AG10803 (cell line): Measurements from ENCODE around the gene TNS3.

ENCODE experiments used
- DNase-seq: peaks from one replicate; pipeline ENCODE4 v3.0.0; 2010; ENCODE audit warnings: low read depth
- H3K4me3 ChIP-seq: 2 replicates; pipeline ENCODE4 v1.5.1; 2011; ENCODE audit warnings: mild to moderate bottlenecking, low read length, control low read depth
- TF ChIP-seq, protein P1 (sequence below): conservative IDR thresholded peaks from 2 replicates; pipeline ENCODE4 v1.5.1; 2011; ENCODE audit warnings: mild to moderate bottlenecking, low read length, control low read depth, inconsistent platforms

The TNS3 gene

GRCh38 chr7:47413526-47414341 is 168.2 kb downstream of the TNS3 start:
- H3K4me3 ChIP-seq: no peak overlapping the region
- TF ChIP-seq, protein P1, sequence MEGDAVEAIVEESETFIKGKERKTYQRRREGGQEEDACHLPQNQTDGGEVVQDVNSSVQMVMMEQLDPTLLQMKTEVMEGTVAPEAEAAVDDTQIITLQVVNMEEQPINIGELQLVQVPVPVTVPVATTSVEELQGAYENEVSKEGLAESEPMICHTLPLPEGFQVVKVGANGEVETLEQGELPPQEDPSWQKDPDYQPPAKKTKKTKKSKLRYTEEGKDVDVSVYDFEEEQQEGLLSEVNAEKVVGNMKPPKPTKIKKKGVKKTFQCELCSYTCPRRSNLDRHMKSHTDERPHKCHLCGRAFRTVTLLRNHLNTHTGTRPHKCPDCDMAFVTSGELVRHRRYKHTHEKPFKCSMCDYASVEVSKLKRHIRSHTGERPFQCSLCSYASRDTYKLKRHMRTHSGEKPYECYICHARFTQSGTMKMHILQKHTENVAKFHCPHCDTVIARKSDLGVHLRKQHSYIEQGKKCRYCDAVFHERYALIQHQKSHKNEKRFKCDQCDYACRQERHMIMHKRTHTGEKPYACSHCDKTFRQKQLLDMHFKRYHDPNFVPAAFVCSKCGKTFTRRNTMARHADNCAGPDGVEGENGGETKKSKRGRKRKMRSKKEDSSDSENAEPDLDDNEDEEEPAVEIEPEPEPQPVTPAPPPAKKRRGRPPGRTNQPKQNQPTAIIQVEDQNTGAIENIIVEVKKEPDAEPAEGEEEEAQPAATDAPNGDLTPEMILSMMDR: no peak
- no peak for DNase-seq

DNA sequence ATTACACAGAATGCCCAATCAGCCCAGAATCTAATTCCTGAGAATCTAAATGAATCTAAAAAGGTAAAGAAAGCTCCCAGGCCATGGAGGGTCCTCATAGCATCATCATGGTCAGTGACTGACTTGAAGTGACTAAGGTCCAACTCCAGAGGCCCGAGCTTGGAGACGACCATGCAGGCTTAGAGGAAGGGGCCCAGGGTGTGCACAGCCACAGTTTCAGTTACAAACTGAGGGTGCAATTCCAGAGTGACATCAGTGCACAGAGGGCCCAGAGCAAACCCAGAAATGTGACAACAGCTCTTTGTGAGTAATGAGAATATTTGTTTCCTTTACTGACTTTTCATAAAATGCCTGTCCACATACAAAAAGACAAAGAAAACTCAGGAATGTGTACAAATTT is 170.0 kb downstream of the TNS3 start:
- no peak overlapping the region for H3K4me3 ChIP-seq
- TF ChIP-seq, protein P1: no peak

GRCh38 chr7:47411281-47411869 is 170.5 kb downstream of the TNS3 start:
- TF ChIP-seq, protein P1: no peak
- no peak for DNase-seq
- no peak overlapping the region for H3K4me3 ChIP-seq

More for the DNA sequence above, 170.0 kb downstream of the TNS3 start:
- no peak for DNase-seq

DNA sequence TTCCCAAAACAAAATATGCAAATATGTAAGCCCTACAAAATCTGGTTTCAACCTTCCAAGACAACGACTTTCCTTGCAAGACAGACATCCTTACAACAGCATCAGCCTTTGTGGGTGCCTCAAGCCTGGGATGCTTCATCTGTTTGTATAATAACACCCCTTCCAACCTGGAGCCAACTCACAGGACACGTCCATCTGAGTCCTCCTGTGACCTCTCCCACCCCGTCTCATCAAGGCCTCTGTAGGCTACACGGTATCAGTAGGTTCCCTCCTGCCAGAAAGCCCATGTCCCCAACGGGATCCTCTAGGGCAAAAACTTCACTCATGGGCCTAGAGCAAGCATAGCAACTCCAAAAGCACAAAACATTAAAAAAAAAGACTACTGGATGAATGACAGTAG is 173.2 kb downstream of the TNS3 start:
- no peak overlapping the region for H3K4me3 ChIP-seq
- TF ChIP-seq, protein P1: no peak
- no peak for DNase-seq

DNA sequence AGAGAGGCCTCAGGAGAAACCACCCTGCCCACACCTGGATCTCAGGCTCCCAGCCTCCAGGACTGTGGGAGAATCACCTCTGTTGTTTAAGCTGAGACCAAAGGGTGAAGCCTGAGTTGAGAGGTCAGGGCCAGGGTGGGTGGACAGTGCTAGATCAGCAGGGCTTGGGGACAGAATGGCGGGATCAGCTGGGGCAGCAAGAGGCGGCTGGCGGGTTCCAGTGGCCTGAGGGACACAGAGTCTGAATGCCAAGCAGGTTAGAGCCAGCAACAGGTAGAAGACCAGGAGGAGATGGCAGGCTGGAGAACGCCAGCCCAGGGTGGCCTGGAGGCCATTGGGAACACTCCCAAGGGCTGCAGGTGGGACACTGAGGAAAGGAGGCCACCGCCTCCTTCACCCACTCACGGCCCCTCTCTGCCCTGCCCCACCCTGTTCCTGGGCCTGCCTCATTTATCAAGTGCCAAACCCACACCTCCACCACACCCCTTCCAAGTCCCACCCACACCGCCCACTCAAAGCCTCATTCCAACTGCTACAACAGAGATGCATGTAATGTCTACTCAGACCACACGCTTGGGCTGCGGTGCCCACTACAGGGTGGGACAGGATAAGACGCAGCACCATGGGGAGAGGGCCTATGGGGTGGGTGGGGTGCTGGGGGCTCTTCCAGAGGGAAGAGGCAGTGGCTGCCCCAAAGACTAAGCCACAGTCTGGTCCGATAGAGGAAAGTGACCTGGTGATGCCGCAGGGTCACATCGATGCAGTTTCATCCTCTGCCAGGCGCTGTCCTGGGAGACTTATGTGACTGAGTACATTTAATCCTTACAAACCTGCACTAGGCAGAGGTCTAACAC is 173.9 kb downstream of the TNS3 start:
- no peak for DNase-seq
- TF ChIP-seq, protein P1: no peak
- H3K4me3 ChIP-seq: no peak overlapping the region

DNA sequence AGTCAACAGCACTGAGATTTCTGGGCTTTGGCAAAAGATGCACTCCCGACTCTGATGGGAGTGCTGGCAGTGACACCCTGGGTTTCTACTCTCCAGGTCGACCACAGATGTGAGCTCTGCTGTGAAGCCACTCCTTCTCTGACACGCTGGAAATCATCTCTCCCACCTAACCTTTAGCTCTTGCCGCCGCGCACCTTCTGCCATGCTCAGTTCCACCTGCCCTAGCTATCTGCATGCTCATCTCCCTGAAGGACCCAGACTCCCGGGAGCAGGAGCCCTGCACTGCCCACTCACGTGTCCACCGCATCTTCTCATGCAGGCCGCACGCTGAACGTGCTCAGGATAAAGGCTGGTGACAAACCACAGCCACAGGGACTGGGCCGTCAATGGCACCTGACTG is 174.8 kb downstream of the TNS3 start:
- TF ChIP-seq, protein P1: no peak
- no peak for DNase-seq
- no peak overlapping the region for H3K4me3 ChIP-seq
